H1 (cell line): ENCODE data around the gene SPATA16. TPM values are rescaled to one million over a fixed set of nuclear protein-coding genes. Genes with fewer than 3 reads are reported as not detected.

Experiments used
- RBBP5 ChIP-seq: IDR thresholded peaks from 2 replicates; pipeline ENCODE4 v1.7.1; 2012; ENCODE audit warnings: low read depth, mild to moderate bottlenecking, inconsistent platforms, low read length, moderate library complexity, borderline replicate concordance
- polyA plus RNA-seq, 7 experiments: library from polyadenylated mRNA; depleted of rRNA in 3 of 7; stranded (reverse) in 5 of 7; unstranded in 2 of 7; fragments of >200 nt in 5 of 7; fragments of 200-250 nt in 2 of 7; gene quantifications; 1 replicate in 5 of 7; 2 replicates in 1 of 7; 4 replicates in 1 of 7; pipeline versions ENCODE4 v1.2.1 to v1.2.3, GENCODE V29; 2011 to 2013; ENCODE audit warnings: missing spikeins in 2 of 7, mixed read lengths in 2 of 7
- total RNA-seq: library from RNA; stranded (reverse); fragmentation: NEBNext Ultra II Directional; extraction: Animal tissue kit (Norgen Biotek cat#: 25700); gene quantifications from 2 replicates; pipeline ENCODE4 v1.2.1, GENCODE V29; 2021

Gene SPATA16
- total and polyA plus RNA-seq, 2 of the 8 experiments (the other 6 are each of a cell fraction or from before 2014, with no cell fraction given): 0.05 to 2.7 TPM

GRCh38 chr3:172915911-172916514 is 225.0 kb downstream of the SPATA16 start (continued):
- no peak for TF ChIP-seq RBBP5
